GM12873 (cell line): Measurements from ENCODE around the gene RTN4IP1.

Source experiments
- CTCF ChIP-seq: IDR thresholded peaks from 2 replicates; pipeline ENCODE4 v1.5.1; 2012; ENCODE audit warnings: low read depth, mild to moderate bottlenecking, moderate library complexity, low read length, control low read depth; ENCODE audit not compliant: insufficient read depth; ENCODE audit errors: missing control alignments

Gene RTN4IP1

GRCh38 chr6:106538145-106538544 is 91.2 kb downstream of the RTN4IP1 start:
- TF ChIP-seq CTCF = no peak

- no peak for TF ChIP-seq CTCF
These were observed 91.6 kb downstream of the RTN4IP1 start for GRCh38 chr6:106537662-106538061.

GRCh38 chr6:106536851-106537250 is 92.4 kb downstream of the RTN4IP1 start:
- TF ChIP-seq CTCF = no peak

GRCh38 chr6:106536357-106536756 is 92.9 kb downstream of the RTN4IP1 start:
- no peak for TF ChIP-seq CTCF

GRCh38 chr6:106535012-106535411 is 94.3 kb downstream of the RTN4IP1 start:
- no peak for TF ChIP-seq CTCF

GRCh38 chr6:106534564-106534982 is 94.7 kb downstream of the RTN4IP1 start:
- TF ChIP-seq CTCF = no peak

GRCh38 chr6:106534004-106534403 is 95.3 kb downstream of the RTN4IP1 start:
- no peak for TF ChIP-seq CTCF

- TF ChIP-seq CTCF = no peak
These were observed 96.2 kb downstream of the RTN4IP1 start for GRCh38 chr6:106533054-106533453.
